Cerebellar nuclear complex (tissue), 1 donor: ENCODE data around the gene ZNF385C.

Experiments used
- DNase-seq, 2 experiments: peaks; one replicate each; lab custom pipeline; 2025; lab: John Stamatoyannopoulos, UW

The ZNF385C gene

DNA sequence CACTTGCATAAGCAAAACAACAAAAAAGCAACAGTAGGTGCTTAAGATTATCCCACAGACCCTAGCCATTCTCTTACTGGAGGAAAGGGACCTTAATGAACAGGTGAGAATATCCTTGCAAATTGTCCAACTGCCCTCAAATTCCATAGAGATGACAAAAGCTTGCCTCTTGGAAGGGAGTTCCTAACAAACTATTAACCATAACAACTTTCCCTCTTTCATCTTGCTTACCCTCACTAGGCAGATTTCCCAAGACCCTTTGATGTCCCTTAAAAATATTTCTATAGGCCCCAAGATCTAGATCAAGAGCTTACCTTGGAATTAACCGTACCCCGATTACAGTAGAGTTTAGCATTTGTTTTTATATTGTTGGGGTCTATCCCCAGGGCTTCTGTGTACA lies 109.9 kb downstream of the ZNF385C start:
- no peak for DNase-seq

DNA sequence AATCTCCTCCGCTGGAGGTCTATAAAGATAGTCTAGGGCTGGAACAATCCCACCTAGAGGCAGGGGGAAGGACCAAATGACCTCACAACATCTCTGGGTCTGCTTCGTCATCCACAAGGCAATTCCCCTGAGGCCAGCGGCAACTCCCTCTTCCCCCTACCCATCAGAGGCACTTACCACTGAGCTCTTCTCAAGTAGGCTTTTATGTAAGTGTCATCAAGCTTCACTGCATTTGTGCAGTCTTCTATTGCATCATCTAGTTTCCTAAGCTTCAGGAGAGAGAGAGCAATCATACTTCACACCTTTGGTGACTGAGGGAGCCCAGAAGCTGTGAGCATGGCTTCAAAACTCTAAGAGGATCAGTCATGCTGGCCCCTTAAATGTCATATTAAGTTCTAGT lies 110.6 kb downstream of the ZNF385C start:
- no peak for DNase-seq

DNA sequence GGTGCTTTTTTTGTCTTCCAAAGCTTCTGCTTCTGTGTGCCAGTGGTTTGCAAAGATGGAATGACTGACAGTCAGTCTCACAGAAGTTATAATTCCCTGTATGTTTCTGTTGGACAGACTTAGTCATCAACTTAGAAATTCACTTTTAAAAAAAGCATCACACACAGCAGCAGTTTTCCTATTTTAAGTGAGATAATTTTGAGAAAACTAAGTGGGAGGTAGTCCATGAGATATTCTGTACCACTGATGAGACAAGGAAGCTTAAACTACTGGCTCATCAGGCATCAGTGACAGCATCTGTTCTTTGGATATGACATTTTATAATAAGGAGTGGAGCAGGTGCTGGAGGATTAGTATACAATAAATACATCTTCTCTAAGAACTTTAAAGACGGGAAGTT lies 111.6 kb downstream of the ZNF385C start:
- no peak for DNase-seq

DNA sequence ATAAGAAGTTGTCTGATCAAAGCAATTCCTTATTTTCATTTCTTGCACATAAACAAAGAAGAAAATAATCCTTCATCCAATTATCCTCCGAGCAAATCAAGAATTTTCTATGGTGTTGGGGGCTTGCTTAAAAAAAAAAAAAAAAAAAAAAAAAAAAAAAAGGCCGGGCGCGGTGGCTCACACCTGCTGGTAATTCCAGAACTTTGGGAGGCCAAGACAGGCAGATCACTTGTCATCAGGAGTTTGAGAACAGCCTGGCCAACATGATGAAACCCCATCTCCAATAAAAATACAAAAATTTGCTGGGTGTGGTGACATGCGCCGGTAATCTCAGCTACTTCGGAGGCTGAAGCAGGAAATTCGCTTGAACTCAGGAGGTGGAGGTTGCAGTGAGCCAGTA lies 112.4 kb downstream of the ZNF385C start:
- DNase-seq: no peak

DNA sequence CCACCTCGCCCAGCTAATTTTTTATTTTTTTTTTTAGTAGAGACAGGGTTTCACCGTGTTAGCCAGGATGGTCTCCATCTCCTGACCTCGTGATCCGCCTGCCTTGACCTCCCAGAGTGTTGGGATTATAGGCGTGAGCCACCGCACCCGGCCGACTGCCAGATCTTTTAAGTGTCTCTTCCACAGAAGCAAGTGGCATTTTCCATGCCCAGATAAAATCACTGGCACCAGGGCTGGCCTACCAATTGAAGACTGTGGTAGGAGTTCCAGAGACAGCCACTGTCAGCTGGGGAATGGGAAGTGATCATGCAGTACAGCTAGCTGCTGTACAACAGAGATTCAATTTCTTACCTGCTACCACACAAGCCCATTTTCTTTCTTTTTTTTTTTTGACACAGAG lies 113.8 kb downstream of the ZNF385C start:
- no peak for DNase-seq

DNA sequence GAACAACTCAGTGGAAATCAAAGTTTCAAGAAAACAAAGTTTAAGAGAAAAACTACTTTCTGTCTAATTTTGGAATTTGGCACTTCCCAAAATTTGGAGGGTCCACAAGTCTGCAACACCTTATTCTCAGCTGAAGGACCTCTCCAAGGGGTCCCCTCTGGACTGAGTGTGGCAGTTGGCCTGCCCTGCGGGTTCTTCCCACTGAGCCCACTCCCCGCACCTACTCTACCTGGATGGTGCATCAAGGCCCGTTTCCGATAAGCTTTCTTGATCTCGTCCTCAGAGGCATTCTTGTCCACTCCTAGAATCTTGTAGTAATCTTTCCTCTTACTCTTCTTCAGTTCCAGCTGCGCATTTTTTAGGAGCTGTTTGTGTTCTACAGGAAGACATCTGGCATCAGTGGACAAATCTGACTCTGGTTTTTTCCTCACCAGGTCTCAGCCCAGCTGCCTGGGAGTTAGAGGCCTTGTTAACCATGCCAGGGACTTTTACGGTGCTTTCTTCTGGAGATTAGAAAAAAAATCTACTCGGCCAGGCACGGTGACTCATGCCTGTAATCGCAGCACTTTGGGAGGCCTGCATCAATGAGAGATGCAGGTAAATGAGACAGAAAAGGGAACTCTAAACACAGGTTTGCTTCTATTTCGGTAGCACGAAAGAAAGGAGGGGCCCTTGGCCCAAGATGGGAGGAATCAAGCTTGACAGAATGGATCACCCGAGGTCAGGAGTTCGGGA lies 116.1 kb downstream of the ZNF385C start:
- DNase-seq: no peak

DNA sequence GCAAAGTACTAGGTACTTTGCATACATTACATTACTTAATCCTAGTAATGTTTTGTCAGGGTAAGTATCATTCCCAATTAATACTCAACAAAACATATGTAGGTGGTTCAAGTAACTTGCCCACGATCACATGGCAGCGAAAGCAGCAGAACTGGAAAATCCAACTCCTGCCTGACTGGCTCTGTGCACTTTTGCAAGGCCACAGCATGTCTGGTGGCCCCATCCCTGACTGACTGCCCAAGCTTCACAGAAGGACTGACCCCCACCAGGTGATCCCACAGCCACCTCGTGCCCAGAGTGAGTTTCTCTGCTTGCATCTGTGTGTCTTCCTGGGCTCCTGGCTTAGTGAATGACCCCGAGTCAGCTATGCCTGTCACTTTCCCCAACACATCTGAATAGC lies 120.3 kb downstream of the ZNF385C start:
- no peak for DNase-seq

DNA sequence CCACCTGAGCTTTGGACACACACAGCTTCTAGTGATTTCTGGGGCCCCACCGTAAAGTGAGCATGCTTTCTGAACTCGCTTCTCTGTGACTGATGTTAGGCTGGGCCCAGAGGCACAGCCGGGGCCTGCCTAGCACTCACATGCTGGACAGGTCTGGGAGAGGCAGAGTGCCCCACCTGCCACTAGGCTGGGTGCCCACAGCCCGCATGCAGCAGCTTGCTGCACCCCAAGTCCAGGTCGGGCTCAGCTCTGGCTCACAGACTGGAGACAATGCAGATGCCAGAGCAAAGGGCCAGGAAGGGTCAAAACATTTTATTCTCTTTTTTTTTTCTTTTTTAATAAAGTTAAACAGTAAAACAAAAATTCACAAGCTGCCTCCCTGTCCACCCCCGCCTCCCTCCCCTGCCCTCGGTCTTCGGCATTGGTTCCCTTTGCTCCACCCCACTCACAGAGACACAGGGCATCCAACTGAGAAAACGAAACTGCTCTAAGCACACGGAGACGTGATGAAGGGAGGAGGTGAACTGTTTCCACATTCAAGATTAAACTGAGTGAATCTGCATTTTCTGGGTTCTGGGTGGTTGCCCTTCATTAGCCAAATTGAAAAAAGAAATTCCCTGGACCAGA lies 122.0 kb downstream of the ZNF385C start:
- DNase-seq: no peak
